Keratinocyte (primary cell): ENCODE results near the gene NPAS3. TPM values are rescaled to one million over a fixed set of nuclear protein-coding genes. Genes with fewer than 3 reads are reported as not detected.

Source experiments
- DNase-seq: peaks from one replicate; pipeline ENCODE4 v3.0.0-alpha.2; 2011; ENCODE audit warnings: low read depth, missing footprints, low spot score
- FAIRE-seq: peaks from 2 replicates; lab custom pipeline; 2011; peaks lifted over from hg19 to GRCh38; lab: Jason Lieb, UNC
- H2AFZ ChIP-seq: 2 replicates; pipeline ENCODE4 v1.6.0; 2012; ENCODE audit warnings: low read length, control low read depth, inconsistent platforms; ENCODE audit not compliant: control insufficient read depth
- H3K27ac ChIP-seq: 2 replicates; pipeline ENCODE4 v1.5.1; 2011; ENCODE audit warnings: low read length; ENCODE audit not compliant: control insufficient read depth, insufficient read depth
- H3K27me3 ChIP-seq: 3 replicates; pipeline ENCODE4 v1.6.0; 2011; ENCODE audit warnings: low read length; ENCODE audit not compliant: control insufficient read depth, insufficient read depth; ENCODE audit errors: extremely low read depth
- H3K36me3 ChIP-seq, 2 experiments: 2 replicates in 1 of 2; 3 replicates in 1 of 2; pipeline ENCODE4 v1.5.1; 2011; ENCODE audit warnings: low read length in 2 of 2, mild to moderate bottlenecking in 1 of 2; ENCODE audit not compliant: control insufficient read depth in 2 of 2, insufficient read depth in 2 of 2; ENCODE audit errors: extremely low read depth in 1 of 2
- H3K4me1 ChIP-seq: 3 replicates; pipeline ENCODE4 v1.5.1; 2011; ENCODE audit warnings: low read length; ENCODE audit not compliant: control insufficient read depth, insufficient read depth; ENCODE audit errors: extremely low read depth
- H3K4me2 ChIP-seq: 3 replicates; pipeline ENCODE4 v1.6.0; 2011; ENCODE audit warnings: low read depth, low read length; ENCODE audit not compliant: control insufficient read depth, insufficient read depth; ENCODE audit errors: extremely low read depth
- H3K4me3 ChIP-seq, 3 experiments: fragments of 200-600 bp in 1 of 3; sonication (generic) in 1 of 3; 2 replicates in 2 of 3; 3 replicates in 1 of 3; pipeline ENCODE4 v1.5.1; 2011 to 2016; ENCODE audit warnings: low read length in 3 of 3, mild to moderate bottlenecking in 3 of 3, control low read depth in 2 of 3, inconsistent platforms in 1 of 3, low read depth in 1 of 3, mixed read lengths in 1 of 3, mixed run types in 1 of 3, moderate library complexity in 1 of 3; ENCODE audit not compliant: control insufficient read depth in 2 of 3, insufficient read depth in 2 of 3; ENCODE audit errors: extremely low read depth in 1 of 3
- H3K79me2 ChIP-seq: 2 replicates; pipeline ENCODE4 v1.6.0; 2012; ENCODE audit warnings: low read length; ENCODE audit not compliant: control insufficient read depth, insufficient read depth
- H3K9ac ChIP-seq: 3 replicates; pipeline ENCODE4 v1.6.0; 2011; ENCODE audit warnings: low read length; ENCODE audit not compliant: control insufficient read depth, insufficient read depth; ENCODE audit errors: extremely low read depth
- H3K9me1 ChIP-seq: 3 replicates; pipeline ENCODE4 v1.6.0; 2011; ENCODE audit warnings: low read length; ENCODE audit not compliant: control insufficient read depth, insufficient read depth; ENCODE audit errors: extremely low read depth
- H3K9me3 ChIP-seq: 2 replicates; pipeline ENCODE4 v1.5.1; 2012; ENCODE audit warnings: low read depth, low read length; ENCODE audit not compliant: control insufficient read depth
- H4K20me1 ChIP-seq: 3 replicates; pipeline ENCODE4 v1.6.0; 2011; ENCODE audit warnings: low read length; ENCODE audit not compliant: control insufficient read depth, insufficient read depth; ENCODE audit errors: extremely low read depth
- EZH2 ChIP-seq: IDR thresholded peaks from one replicate; pipeline ENCODE4 v1.6.1; 2012; ENCODE audit warnings: inconsistent platforms, mild to moderate bottlenecking, low read length, moderate library complexity
- dilution Hi-C: fragments of 300-500 bp; cut with MboI; formaldehyde crosslinking; loops from one replicate; pipeline ENCODE4 v1.7.0; 2020; ENCODE audit warnings: low sequenced_read_pairs; ENCODE audit not compliant: extremely low pct_ligation_motif_present
- polyA plus RNA-seq, 5 experiments: library from polyadenylated mRNA; depleted of rRNA in 3 of 5; stranded (reverse) in 3 of 5; stranded (forward) in 1 of 5; unstranded in 1 of 5; fragments of >200 nt; gene quantifications; 1 replicate in 1 of 5; 2 replicates in 3 of 5; 3 replicates in 1 of 5; pipeline versions ENCODE4 v1.2.1 to v1.2.3, GENCODE V29; 2011 to 2012; ENCODE audit warnings: missing spikeins in 2 of 5, low read depth in 1 of 5, low replicate concordance in 1 of 5
- TF ChIP-seq, protein P1 (sequence below), 3 experiments: IDR thresholded peaks in 1 of 3; conservative IDR thresholded peaks in 1 of 3; optimal IDR thresholded peaks in 1 of 3; 2 replicates in 2 of 3; 3 replicates in 1 of 3; pipeline versions ENCODE3 to v1.5.1; 2011; ENCODE audit warnings: low read length in 3 of 3, mild to moderate bottlenecking in 3 of 3, moderate library complexity in 2 of 3, control low read depth in 1 of 3, inconsistent platforms in 1 of 3; ENCODE audit not compliant: insufficient read depth in 2 of 3; ENCODE audit errors: extremely low read depth in 1 of 3

The NPAS3 gene
- polyA plus RNA-seq, 1 donor (not counting 4 experiments of a cell fraction or from before 2014, with no cell fraction given), result 0.07 TPM

DNA sequence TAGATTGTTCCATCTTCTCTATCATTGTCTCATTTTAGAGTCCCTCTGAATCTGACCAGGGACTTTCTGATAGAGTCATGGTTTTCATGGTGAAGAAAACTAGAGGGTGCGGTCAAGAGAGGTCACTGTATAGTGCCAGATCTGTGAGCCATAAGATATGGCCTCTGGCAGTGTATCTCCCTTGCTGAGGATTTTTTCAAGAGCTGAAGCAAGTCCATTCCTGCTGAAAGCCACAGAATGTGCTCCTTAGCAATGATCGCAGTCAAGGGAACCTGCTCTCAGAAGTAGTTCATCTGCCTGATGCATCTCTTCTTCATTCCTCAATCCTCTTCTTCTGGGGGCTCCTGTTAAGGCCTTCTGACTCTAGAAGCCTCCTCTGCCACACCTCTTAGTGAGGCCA is 607.0 kb downstream of the NPAS3 start:
- DNase-seq (no peak), FAIRE-seq (peak; percentile 98)
- H3K4me1 ChIP-seq, result peaks cover 11% of the 10 kb centered on the region
- dilution Hi-C loops, result no loop called here
- no peak overlapping the region for H3K4me3 ChIP-seq
- TF ChIP-seq, protein P1, sequence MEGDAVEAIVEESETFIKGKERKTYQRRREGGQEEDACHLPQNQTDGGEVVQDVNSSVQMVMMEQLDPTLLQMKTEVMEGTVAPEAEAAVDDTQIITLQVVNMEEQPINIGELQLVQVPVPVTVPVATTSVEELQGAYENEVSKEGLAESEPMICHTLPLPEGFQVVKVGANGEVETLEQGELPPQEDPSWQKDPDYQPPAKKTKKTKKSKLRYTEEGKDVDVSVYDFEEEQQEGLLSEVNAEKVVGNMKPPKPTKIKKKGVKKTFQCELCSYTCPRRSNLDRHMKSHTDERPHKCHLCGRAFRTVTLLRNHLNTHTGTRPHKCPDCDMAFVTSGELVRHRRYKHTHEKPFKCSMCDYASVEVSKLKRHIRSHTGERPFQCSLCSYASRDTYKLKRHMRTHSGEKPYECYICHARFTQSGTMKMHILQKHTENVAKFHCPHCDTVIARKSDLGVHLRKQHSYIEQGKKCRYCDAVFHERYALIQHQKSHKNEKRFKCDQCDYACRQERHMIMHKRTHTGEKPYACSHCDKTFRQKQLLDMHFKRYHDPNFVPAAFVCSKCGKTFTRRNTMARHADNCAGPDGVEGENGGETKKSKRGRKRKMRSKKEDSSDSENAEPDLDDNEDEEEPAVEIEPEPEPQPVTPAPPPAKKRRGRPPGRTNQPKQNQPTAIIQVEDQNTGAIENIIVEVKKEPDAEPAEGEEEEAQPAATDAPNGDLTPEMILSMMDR (optimal IDR thresholded peaks at IDR 0.05 in 1 of 3, IDR thresholded peaks at IDR 0.05 in 1 of 3, conservative IDR thresholded peaks at IDR 0.05 in 1 of 3; ENCODE audit: extremely low read depth in 1 of 3, insufficient read depth in 2 of 3, low read length in 3 of 3), result no peak
- no peak for TF ChIP-seq EZH2
- H3K9me3 ChIP-seq, result no peaks in the 10 kb centered on the region
- no peaks in the 10 kb centered on the region for H3K27me3 ChIP-seq
- H3K9me1 ChIP-seq, result no peaks in the 10 kb centered on the region
- H3K79me2 ChIP-seq, result no peaks in the 10 kb centered on the region
- H3K9ac ChIP-seq, result no peak overlapping the region
- H3K27ac ChIP-seq, result no peak overlapping the region
- no peaks in the 10 kb centered on the region for H3K36me3 ChIP-seq
- H3K4me2 ChIP-seq, result peak overlapping the region; percentile 53
- no peaks in the 10 kb centered on the region for H4K20me1 ChIP-seq
- no peak overlapping the region for H2AFZ ChIP-seq

DNA sequence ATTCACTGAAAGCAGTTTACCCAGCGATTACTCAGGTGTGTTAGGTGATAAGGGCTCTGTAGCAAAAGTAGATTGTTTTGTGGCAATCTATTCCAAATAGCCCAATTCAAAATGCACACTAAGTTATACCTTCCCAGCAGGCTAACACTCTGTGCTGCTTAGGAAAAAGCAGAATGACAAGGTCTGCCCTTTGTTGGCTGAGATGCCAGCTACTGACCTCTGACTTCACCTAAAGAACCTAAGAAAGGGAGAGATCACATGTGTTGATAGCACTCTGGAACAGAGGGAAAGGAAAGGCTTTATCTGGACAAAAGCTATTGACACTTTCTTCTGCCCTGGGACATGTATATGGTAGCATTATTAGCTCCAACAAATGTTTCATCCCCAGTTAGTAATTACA is 609.9 kb downstream of the NPAS3 start:
- Histone ChIP-seq H3K27me3 (no peaks in the 10 kb centered on the region), H3K9me1 (no peaks in the 10 kb centered on the region), H3K4me1 (peaks cover 11% of the 10 kb centered on the region), H3K4me2 (no peak overlapping the region), H3K27ac (no peak overlapping the region), H2AFZ (no peak overlapping the region), H3K36me3 (no peaks in the 10 kb centered on the region), H3K9me3 (no peaks in the 10 kb centered on the region), H3K4me3 (no peak overlapping the region), H3K9ac (no peak overlapping the region), H3K79me2 (no peaks in the 10 kb centered on the region), H4K20me1 (no peaks in the 10 kb centered on the region)
- no peak for DNase-seq
- dilution Hi-C loops, result no loop called here
- no peak for FAIRE-seq
- TF ChIP-seq, protein P1 (optimal IDR thresholded peaks at IDR 0.05 in 1 of 3, IDR thresholded peaks at IDR 0.05 in 1 of 3, conservative IDR thresholded peaks at IDR 0.05 in 1 of 3; ENCODE audit: extremely low read depth in 1 of 3, insufficient read depth in 2 of 3, low read length in 3 of 3), result no peak
- no peak for TF ChIP-seq EZH2
